ENCODE results near the gene TMED4. TPM values are rescaled to one million over a fixed set of nuclear protein-coding genes. Genes with fewer than 3 reads are reported as not detected.

The TMED4 gene
- polyA plus RNA-seq, 1 of the 3 experiments (the other 2 are of a cell fraction) = 145 TPM

DNA sequence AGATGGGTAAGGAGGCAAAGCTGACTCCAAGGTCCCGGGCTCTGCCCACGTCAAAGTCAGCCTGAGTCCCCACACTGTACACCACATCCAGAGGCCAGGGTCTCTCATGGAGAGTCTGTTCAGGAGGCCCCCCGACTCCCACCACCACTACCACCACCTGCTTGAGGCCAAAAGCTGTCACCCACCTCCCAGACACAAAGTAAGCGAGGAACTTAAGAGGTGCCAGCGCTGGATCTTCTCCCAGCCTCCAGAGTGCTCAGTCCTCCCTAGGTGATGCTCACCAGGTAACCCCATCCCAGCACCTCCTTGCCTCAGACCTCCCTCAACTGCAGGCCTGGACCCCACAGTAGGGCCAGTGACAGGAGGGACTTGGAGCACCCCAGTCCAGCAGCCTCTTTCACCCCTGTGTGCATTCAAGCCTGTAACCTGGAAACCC, 41.4 kb downstream of the TMED4 start:
- H3K27me3 ChIP-seq (ENCODE audit: insufficient read depth) = no peaks in the 10 kb centered on the region
- ChIA-PET CTCF (interaction anchor here (0.6 kb wide), 1 partner anchor 678 kb away, joined by 3 read pairs; no protein-coding TSS in a partner anchor), POLR2A (no interaction called here)

More for the DNA sequence above, 41.4 kb downstream of the TMED4 start:
- Histone ChIP-seq H3K9me2 (no peaks in the 10 kb centered on the region), H3K4me3 (ENCODE audit: low read depth in 2 of 2, low read length in 1 of 2) (no peak overlapping the region), H3F3A (replicated peaks; ENCODE audit: insufficient read depth) (no peaks in the 10 kb centered on the region), H3K4me2 (no peak overlapping the region), H3K4me1 (ENCODE audit: control insufficient read depth in 1 of 2, insufficient read depth in 2 of 2, low read depth in 1 of 2, low read length in 1 of 2) (peaks cover 0 to 16% of the 10 kb centered on the region in 2 experiments; a peak in 1 of 4 replicates), H3K79me2 (ENCODE audit: insufficient read depth) (no peaks in the 10 kb centered on the region), H3K27ac (ENCODE audit: low read depth in 2 of 2, low read length in 1 of 2) (no peak overlapping the region; a peak in 1 of 4 replicates), H3K9ac (no peak overlapping the region), H2AFZ (ENCODE audit: low read depth) (no peak overlapping the region), H4K20me1 (ENCODE audit: insufficient read depth) (no peaks in the 10 kb centered on the region), H3K36me3 (replicated peaks in 1 of 2; ENCODE audit: control insufficient read depth in 1 of 2, insufficient read depth in 2 of 2, low read length in 1 of 2) (no peaks in the 10 kb centered on the region), H3K9me3 (no peaks in the 10 kb centered on the region)
- DNase-seq = no peak
- TF ChIP-seq, protein P1, sequence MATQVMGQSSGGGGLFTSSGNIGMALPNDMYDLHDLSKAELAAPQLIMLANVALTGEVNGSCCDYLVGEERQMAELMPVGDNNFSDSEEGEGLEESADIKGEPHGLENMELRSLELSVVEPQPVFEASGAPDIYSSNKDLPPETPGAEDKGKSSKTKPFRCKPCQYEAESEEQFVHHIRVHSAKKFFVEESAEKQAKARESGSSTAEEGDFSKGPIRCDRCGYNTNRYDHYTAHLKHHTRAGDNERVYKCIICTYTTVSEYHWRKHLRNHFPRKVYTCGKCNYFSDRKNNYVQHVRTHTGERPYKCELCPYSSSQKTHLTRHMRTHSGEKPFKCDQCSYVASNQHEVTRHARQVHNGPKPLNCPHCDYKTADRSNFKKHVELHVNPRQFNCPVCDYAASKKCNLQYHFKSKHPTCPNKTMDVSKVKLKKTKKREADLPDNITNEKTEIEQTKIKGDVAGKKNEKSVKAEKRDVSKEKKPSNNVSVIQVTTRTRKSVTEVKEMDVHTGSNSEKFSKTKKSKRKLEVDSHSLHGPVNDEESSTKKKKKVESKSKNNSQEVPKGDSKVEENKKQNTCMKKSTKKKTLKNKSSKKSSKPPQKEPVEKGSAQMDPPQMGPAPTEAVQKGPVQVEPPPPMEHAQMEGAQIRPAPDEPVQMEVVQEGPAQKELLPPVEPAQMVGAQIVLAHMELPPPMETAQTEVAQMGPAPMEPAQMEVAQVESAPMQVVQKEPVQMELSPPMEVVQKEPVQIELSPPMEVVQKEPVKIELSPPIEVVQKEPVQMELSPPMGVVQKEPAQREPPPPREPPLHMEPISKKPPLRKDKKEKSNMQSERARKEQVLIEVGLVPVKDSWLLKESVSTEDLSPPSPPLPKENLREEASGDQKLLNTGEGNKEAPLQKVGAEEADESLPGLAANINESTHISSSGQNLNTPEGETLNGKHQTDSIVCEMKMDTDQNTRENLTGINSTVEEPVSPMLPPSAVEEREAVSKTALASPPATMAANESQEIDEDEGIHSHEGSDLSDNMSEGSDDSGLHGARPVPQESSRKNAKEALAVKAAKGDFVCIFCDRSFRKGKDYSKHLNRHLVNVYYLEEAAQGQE (IDR thresholded peaks at IDR 0.05; ENCODE audit: low read depth, low read length) = no peak
- TF ChIP-seq, protein P2, sequence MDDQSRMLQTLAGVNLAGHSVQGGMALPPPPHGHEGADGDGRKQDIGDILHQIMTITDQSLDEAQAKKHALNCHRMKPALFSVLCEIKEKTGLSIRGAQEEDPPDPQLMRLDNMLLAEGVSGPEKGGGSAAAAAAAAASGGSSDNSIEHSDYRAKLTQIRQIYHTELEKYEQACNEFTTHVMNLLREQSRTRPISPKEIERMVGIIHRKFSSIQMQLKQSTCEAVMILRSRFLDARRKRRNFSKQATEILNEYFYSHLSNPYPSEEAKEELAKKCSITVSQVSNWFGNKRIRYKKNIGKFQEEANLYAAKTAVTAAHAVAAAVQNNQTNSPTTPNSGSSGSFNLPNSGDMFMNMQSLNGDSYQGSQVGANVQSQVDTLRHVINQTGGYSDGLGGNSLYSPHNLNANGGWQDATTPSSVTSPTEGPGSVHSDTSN (IDR thresholded peaks at IDR 0.05) = no peak
- no peak for TF ChIP-seq FOXJ3 (CRISPR knock-in tag; IDR thresholded peaks at IDR 0.05)
- no peak for TF ChIP-seq NRF1 (IDR thresholded peaks at IDR 0.05; ENCODE audit: low read depth, low read length)
- no peak for TF ChIP-seq GABPA (IDR thresholded peaks at IDR 0.05; ENCODE audit: low read depth)
- TF ChIP-seq MXI1 (IDR thresholded peaks at IDR 0.05; ENCODE audit: low read depth, low read length) = no peak
- TF ChIP-seq CHD2 (IDR thresholded peaks at IDR 0.05; ENCODE audit: low read length, partially characterized antibody) = no peak
- no peak for TF ChIP-seq SMC3 (IDR thresholded peaks at IDR 0.05; ENCODE audit: low read depth, low read length)
- no peak for TF ChIP-seq POLR2AphosphoS5 (IDR thresholded peaks at IDR 0.05; ENCODE audit: low read depth, low read length)
- TF ChIP-seq, protein P3, sequence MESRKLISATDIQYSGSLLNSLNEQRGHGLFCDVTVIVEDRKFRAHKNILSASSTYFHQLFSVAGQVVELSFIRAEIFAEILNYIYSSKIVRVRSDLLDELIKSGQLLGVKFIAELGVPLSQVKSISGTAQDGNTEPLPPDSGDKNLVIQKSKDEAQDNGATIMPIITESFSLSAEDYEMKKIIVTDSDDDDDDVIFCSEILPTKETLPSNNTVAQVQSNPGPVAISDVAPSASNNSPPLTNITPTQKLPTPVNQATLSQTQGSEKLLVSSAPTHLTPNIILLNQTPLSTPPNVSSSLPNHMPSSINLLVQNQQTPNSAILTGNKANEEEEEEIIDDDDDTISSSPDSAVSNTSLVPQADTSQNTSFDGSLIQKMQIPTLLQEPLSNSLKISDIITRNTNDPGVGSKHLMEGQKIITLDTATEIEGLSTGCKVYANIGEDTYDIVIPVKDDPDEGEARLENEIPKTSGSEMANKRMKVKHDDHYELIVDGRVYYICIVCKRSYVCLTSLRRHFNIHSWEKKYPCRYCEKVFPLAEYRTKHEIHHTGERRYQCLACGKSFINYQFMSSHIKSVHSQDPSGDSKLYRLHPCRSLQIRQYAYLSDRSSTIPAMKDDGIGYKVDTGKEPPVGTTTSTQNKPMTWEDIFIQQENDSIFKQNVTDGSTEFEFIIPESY (IDR thresholded peaks at IDR 0.05; ENCODE audit: borderline replicate concordance, low read depth) = no peak
- TF ChIP-seq RCOR1 (IDR thresholded peaks at IDR 0.05; ENCODE audit: low read length) = no peak
- TF ChIP-seq RXRA (IDR thresholded peaks at IDR 0.05; ENCODE audit: borderline replicate concordance, low read depth) = no peak
- TF ChIP-seq, protein P4, sequence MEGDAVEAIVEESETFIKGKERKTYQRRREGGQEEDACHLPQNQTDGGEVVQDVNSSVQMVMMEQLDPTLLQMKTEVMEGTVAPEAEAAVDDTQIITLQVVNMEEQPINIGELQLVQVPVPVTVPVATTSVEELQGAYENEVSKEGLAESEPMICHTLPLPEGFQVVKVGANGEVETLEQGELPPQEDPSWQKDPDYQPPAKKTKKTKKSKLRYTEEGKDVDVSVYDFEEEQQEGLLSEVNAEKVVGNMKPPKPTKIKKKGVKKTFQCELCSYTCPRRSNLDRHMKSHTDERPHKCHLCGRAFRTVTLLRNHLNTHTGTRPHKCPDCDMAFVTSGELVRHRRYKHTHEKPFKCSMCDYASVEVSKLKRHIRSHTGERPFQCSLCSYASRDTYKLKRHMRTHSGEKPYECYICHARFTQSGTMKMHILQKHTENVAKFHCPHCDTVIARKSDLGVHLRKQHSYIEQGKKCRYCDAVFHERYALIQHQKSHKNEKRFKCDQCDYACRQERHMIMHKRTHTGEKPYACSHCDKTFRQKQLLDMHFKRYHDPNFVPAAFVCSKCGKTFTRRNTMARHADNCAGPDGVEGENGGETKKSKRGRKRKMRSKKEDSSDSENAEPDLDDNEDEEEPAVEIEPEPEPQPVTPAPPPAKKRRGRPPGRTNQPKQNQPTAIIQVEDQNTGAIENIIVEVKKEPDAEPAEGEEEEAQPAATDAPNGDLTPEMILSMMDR (IDR thresholded peaks at IDR 0.05) = no peak
- TF ChIP-seq FOXM1 (IDR thresholded peaks at IDR 0.05; ENCODE audit: low read depth) = no peak
- TF ChIP-seq TCF12 (IDR thresholded peaks at IDR 0.05) = no peak
- TF ChIP-seq, protein P5, sequence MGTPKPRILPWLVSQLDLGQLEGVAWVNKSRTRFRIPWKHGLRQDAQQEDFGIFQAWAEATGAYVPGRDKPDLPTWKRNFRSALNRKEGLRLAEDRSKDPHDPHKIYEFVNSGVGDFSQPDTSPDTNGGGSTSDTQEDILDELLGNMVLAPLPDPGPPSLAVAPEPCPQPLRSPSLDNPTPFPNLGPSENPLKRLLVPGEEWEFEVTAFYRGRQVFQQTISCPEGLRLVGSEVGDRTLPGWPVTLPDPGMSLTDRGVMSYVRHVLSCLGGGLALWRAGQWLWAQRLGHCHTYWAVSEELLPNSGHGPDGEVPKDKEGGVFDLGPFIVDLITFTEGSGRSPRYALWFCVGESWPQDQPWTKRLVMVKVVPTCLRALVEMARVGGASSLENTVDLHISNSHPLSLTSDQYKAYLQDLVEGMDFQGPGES (IDR thresholded peaks at IDR 0.05; ENCODE audit: low read depth, low read length) = no peak
- no peak for TF ChIP-seq GATA2 (CRISPR knock-in tag; IDR thresholded peaks at IDR 0.05)
- no peak for TF ChIP-seq FOSL2 (IDR thresholded peaks at IDR 0.05; ENCODE audit: borderline replicate concordance, low read depth)
- TF ChIP-seq EP300 (IDR thresholded peaks at IDR 0.05; ENCODE audit: borderline replicate concordance in 1 of 2, low read depth in 1 of 2, low read length in 1 of 2) = no peak
- 71% methylated on average over 4 of the region's 5 CpGs for WGBS (ENCODE audit: low lambda C conversion rate)

All from SK-N-SH (cell line).